K562 (cell line): ENCODE measurements around the gene LDAH. TPM values are rescaled to one million over a fixed set of nuclear protein-coding genes. Genes with fewer than 3 reads are reported as not detected.

Source experiments
- ATAC-seq: fragments of 200-7000 bp; cut with Tn5 transposase; 3 replicates; pipeline ENCODE4 v1.9.1; 2020; ENCODE audit warnings: moderate library complexity
- BruUV-seq: library from RNA; stranded (reverse); fragments of 400-500 nt; replicated peaks from 2 replicates; lab custom pipeline; 2021; lab: Mats Ljungman, UMichigan
- CTCF ChIA-PET: fragments of 300-600 bp; formaldehyde crosslinking; extraction: SDS; loops from one replicate; lab custom pipeline; 2021; ENCODE audit warnings: low intra/inter-chr PET ratio; lab: Yijun Ruan, JAX
- POLR2A ChIA-PET: fragments of 300-600, 350-650 bp; sonication (Branson Sonifier 250); formaldehyde crosslinking; extraction: SDS; loops from one replicate; lab custom pipeline; 2021; ENCODE audit warnings: antibody characterized with exemption, inconsistent platforms; lab: Yijun Ruan, JAX
- DNase-seq, 4 experiments: peaks; one replicate each; pipeline versions ENCODE4 v3.0.0 to v3.0.0-alpha.2; 2011 to 2018; ENCODE audit warnings: low spot score in 3 of 4, mixed read lengths in 3 of 4; ENCODE audit errors: extremely low read depth in 1 of 4
- FAIRE-seq: peaks from 2 replicates; lab custom pipeline; 2011; peaks lifted over from hg19 to GRCh38; lab: Jason Lieb, UNC
- H2AFZ ChIP-seq: 2 replicates; pipeline ENCODE4 v1.6.0; 2011; ENCODE audit warnings: low read depth, low read length, control low read depth, inconsistent platforms
- H3K27ac ChIP-seq: fragments of 200-600 bp; 3 replicates; pipeline ENCODE4 v1.8.0; 2011; ENCODE audit warnings: low read depth, mild to moderate bottlenecking, control low read depth, inconsistent platforms, low read length, moderate library complexity, mixed read lengths; ENCODE audit errors: extremely low read depth
- H3K27me3 ChIP-seq, 2 experiments: fragments of 300-600 bp in 1 of 2; 2 replicates in 1 of 2; 3 replicates in 1 of 2; pipeline versions ENCODE4 v1.6.0 to v1.8.0; 2011; ENCODE audit warnings: inconsistent platforms in 2 of 2, low read length in 2 of 2, mild to moderate bottlenecking in 1 of 2, mixed read lengths in 1 of 2, moderate library complexity in 1 of 2; ENCODE audit not compliant: control insufficient read depth in 2 of 2, insufficient read depth in 2 of 2
- H3K36me3 ChIP-seq: fragments of 300-600 bp; 3 replicates; pipeline ENCODE4 v1.8.0; 2011; ENCODE audit warnings: mild to moderate bottlenecking, low read length, inconsistent platforms; ENCODE audit not compliant: control insufficient read depth, insufficient read depth
- H3K4me1 ChIP-seq, 2 experiments: fragments of 200-600 bp in 1 of 2; replicated peaks in 1 of 2; 2 replicates in 1 of 2; 3 replicates in 1 of 2; pipeline versions ENCODE4 v1.5.1 to v1.8.0; 2011; ENCODE audit warnings: inconsistent platforms in 2 of 2, low read length in 2 of 2, mild to moderate bottlenecking in 1 of 2, mixed read lengths in 1 of 2, moderate library complexity in 1 of 2; ENCODE audit not compliant: control insufficient read depth in 2 of 2, insufficient read depth in 2 of 2
- H3K4me2 ChIP-seq: 2 replicates; pipeline ENCODE4 v1.6.1; 2011; ENCODE audit warnings: low read length, control low read depth, inconsistent platforms, mixed read lengths; ENCODE audit not compliant: insufficient read depth
- H3K4me3 ChIP-seq: fragments of 200-600 bp; sonication (generic), shearing (Covaris generic); 2 replicates; pipeline ENCODE4 v1.5.1; 2016; ENCODE audit warnings: control low read depth, inconsistent platforms
- H3K79me2 ChIP-seq: fragments of 200-600 bp; 3 replicates; pipeline ENCODE4 v1.8.0; 2011; ENCODE audit warnings: low read length, inconsistent platforms; ENCODE audit not compliant: control insufficient read depth, insufficient read depth
- H3K9ac ChIP-seq, 2 experiments: 2 replicates each; pipeline versions ENCODE4 v1.6.0 to v1.6.1; 2011; ENCODE audit warnings: low read depth in 2 of 2, low read length in 2 of 2, control low read depth in 1 of 2, inconsistent platforms in 1 of 2, mild to moderate bottlenecking in 1 of 2, mixed read lengths in 1 of 2; ENCODE audit not compliant: insufficient read depth in 1 of 2
- H3K9me1 ChIP-seq: one replicate; pipeline ENCODE4 v1.6.0; 2011; ENCODE audit warnings: inconsistent platforms, mild to moderate bottlenecking, low read length, moderate library complexity; ENCODE audit not compliant: control insufficient read depth, insufficient read depth
- H3K9me3 ChIP-seq: replicated peaks from 2 replicates; pipeline ENCODE4 v1.5.1; 2011; ENCODE audit warnings: low read depth, low read length, inconsistent platforms; ENCODE audit not compliant: control insufficient read depth, insufficient read depth
- H4K20me1 ChIP-seq: replicated peaks from 2 replicates; pipeline ENCODE4 v1.6.1; 2011; ENCODE audit warnings: low read length, inconsistent platforms, mixed read lengths; ENCODE audit not compliant: control insufficient read depth, insufficient read depth
- CBFA2T2 ChIP-seq: fragments of 450-650 bp; conservative IDR thresholded peaks from 2 replicates; pipeline ENCODE4 v1.6.1; 2017; ENCODE audit warnings: mild to moderate bottlenecking
- ETV5 ChIP-seq: sonication (generic); formaldehyde crosslinking; IDR thresholded peaks from 2 replicates; pipeline ENCODE4 v1.4.0; 2020; ENCODE audit warnings: low read depth, mild to moderate bottlenecking, missing genetic modification reagents
- FOS ChIP-seq: IDR thresholded peaks from 3 replicates; pipeline ENCODE4 v1.6.1; 2011; ENCODE audit not compliant: insufficient read length; ENCODE audit errors: extremely low read depth
- FOSL1 ChIP-seq: fragments of 200-800 bp; sonication (Bioruptor generic); conservative IDR thresholded peaks from 2 replicates; pipeline ENCODE4 v1.6.1; 2016; ENCODE audit warnings: missing genetic modification characterization, missing compliant biosample characterization
- GTF2A2 ChIP-seq: IDR thresholded peaks from 2 replicates; pipeline ENCODE4 v1.6.1; 2016; ENCODE audit warnings: mild to moderate bottlenecking, missing genetic modification characterization, missing compliant biosample characterization
- KDM2B ChIP-seq: fragments of 250-450 bp; sonication (Bioruptor Pico); IDR thresholded peaks from 2 replicates; pipeline ENCODE4 v1.8.0; 2021; ENCODE audit warnings: mild to moderate bottlenecking, moderate library complexity
- NFYB ChIP-seq: IDR thresholded peaks from 2 replicates; pipeline ENCODE4 v1.6.1; 2011; ENCODE audit warnings: mild to moderate bottlenecking, moderate library complexity; ENCODE audit not compliant: insufficient read length; ENCODE audit errors: extremely low read depth
- POLR2B ChIP-seq: fragments of 450-650 bp; IDR thresholded peaks from 2 replicates; pipeline ENCODE4 v1.6.1; 2018; ENCODE audit warnings: low read depth; ENCODE audit not compliant: partially characterized antibody
- SREBF1 ChIP-seq: fragments of 150-350 bp; IDR thresholded peaks from 2 replicates; pipeline ENCODE4 v1.6.1; 2014; ENCODE audit warnings: antibody characterized with exemption, low read depth, low read length, borderline replicate concordance
- TCF15 ChIP-seq: fragments of 250-450 bp; sonication (Bioruptor Pico); IDR thresholded peaks from 2 replicates; pipeline ENCODE4 v1.8.0; 2022; ENCODE audit warnings: moderate library complexity, mild to moderate bottlenecking, inconsistent platforms
- ZBTB12 ChIP-seq: fragments of 250-450 bp; sonication (Bioruptor Pico); IDR thresholded peaks from 2 replicates; pipeline ENCODE4 v1.4.0; 2020
- ZBTB2 ChIP-seq: fragments of 450-650 bp; IDR thresholded peaks from 2 replicates; pipeline ENCODE4 v1.6.1; 2016; ENCODE audit warnings: antibody characterized with exemption
- ZNF140 ChIP-seq: fragments of 250-450 bp; sonication (Bioruptor Pico); IDR thresholded peaks from 2 replicates; pipeline ENCODE4 v1.8.0; 2021; ENCODE audit warnings: moderate library complexity, mild to moderate bottlenecking, inconsistent platforms
- ZNF165 ChIP-seq: fragments of 250-450 bp; sonication (Bioruptor Pico); IDR thresholded peaks from 2 replicates; pipeline ENCODE4 v1.4.0; 2020; ENCODE audit warnings: borderline replicate concordance
- ZNF316 ChIP-seq: fragments of 450-650 bp; IDR thresholded peaks from 2 replicates; pipeline ENCODE4 v1.6.1; 2016
- ZNF324 ChIP-seq: fragments of 250-450 bp; sonication (Bioruptor Pico); IDR thresholded peaks from 2 replicates; pipeline ENCODE4 v1.4.0; 2020; ENCODE audit warnings: mild to moderate bottlenecking
- ZNF695 ChIP-seq: fragments of 450-650 bp; formaldehyde crosslinking; IDR thresholded peaks from 2 replicates; pipeline ENCODE4 v1.4.0; 2020; ENCODE audit warnings: mild to moderate bottlenecking, moderate library complexity
- ZNF77 ChIP-seq: fragments of 250-450 bp; sonication (Bioruptor Pico); IDR thresholded peaks from 2 replicates; pipeline ENCODE4 v1.5.0; 2020
- WGBS: fragments of 100-300 bp; shearing (Covaris generic); methylation state at CpG from one replicate; pipeline ENCODE4 v1.1.6; 2016; ENCODE audit warnings: low coverage, mixed read lengths; ENCODE audit not compliant: insufficient coverage; ENCODE audit errors: missing lambda C conversion rate; 5-methylcytosine and 5-hydroxymethylcytosine counted together
- in situ Hi-C: fragments of 300-500 bp; cut with MboI; formaldehyde crosslinking; loops from 4 replicates; pipeline ENCODE4 v1.15.0; 2018; ENCODE audit warnings: inconsistent platforms, mixed read lengths
- intact Hi-C: fragments of 100-400 bp; cut with micrococcal nuclease; formaldehyde crosslinking; loops from 2 replicates; pipeline ENCODE4 v1.14.2; 2022
- polyA plus RNA-seq, 8 experiments: library from polyadenylated mRNA; depleted of rRNA in 4 of 8; stranded (reverse) in 5 of 8; unstranded in 3 of 8; fragments of >200 nt; fragmentation: Nextera tagmentation in 2 of 8; fragmentation: Illumina TruSeq in 1 of 8; extraction: Ambion mirVana in 2 of 8; extraction: Trizol in 1 of 8; gene quantifications; 2 replicates each; pipeline versions ENCODE4 v1.2.1 to v1.2.3, GENCODE V29; 2011 to 2014; ENCODE audit warnings: inconsistent platforms in 1 of 8, missing spikeins in 1 of 8
- total RNA-seq, 7 experiments: library from RNA; depleted of rRNA in 6 of 7; stranded (reverse); fragments of >200 nt in 6 of 7; fragmentation: Illumina TruSeq in 2 of 7; extraction: Trizol in 2 of 7; gene quantifications; 2 replicates each; pipeline versions ENCODE4 v1.2.1 to v1.2.3, GENCODE V29; 2011 to 2021; ENCODE audit warnings: low replicate concordance in 1 of 7

The LDAH gene
- total and polyA plus RNA-seq, 9 of the 15 experiments (the other 6 are each of a cell fraction or from before 2014, with no cell fraction given): 22.3 to 60.1 (median 40.0) TPM

GRCh38 chr2:20836521-20836920, 13.6 kb upstream of the LDAH start:
- H3K9me3 ChIP-seq: no peaks in the 10 kb centered on the region
- ChIA-PET CTCF (no interaction called here), POLR2A (interaction anchor here (0.7 kb wide), 1 partner anchor 12 kb away, joined by 3 read pairs; no protein-coding TSS in a partner anchor)
- peaks cover 0 to 5% of the 10 kb centered on the region in 2 experiments; a peak in 2 of 5 replicates for H3K4me1 ChIP-seq
- intact Hi-C loops: no loop called here
- no peak overlapping the region for H2AFZ ChIP-seq
- no peaks in the 10 kb centered on the region for H3K9me1 ChIP-seq
- H3K27ac ChIP-seq: no peak overlapping the region
- no peaks in the 10 kb centered on the region; a peak in 1 of 5 replicates for H3K27me3 ChIP-seq
- H3K4me3 ChIP-seq: no peak overlapping the region
- H3K79me2 ChIP-seq: no peaks in the 10 kb centered on the region
- no peaks in the 10 kb centered on the region for H3K36me3 ChIP-seq
- FAIRE-seq (no peak), ATAC-seq (no peak), DNase-seq (no peak)
- no peak overlapping the region for H3K9ac ChIP-seq
- 0% methylated on average over 1 of the region's 1 CpG for WGBS
- H4K20me1 ChIP-seq: no peaks in the 10 kb centered on the region
- TF ChIP-seq CBFA2T2 (no peak), SREBF1 (no peak), ZNF695 (CRISPR knock-in tag) (no peak), ZBTB12 (CRISPR knock-in tag) (no peak), FOS (no peak), NFYB (no peak), KDM2B (CRISPR knock-in tag) (no peak), ZNF324 (no peak), FOSL1 (tag) (no peak), TCF15 (CRISPR knock-in tag) (no peak), ZBTB2 (no peak), GTF2A2 (tag) (no peak), ZNF316 (no peak), POLR2B (no peak), ZNF77 (CRISPR knock-in tag) (no peak), ZNF140 (no peak), ZNF165 (no peak), ETV5 (CRISPR knock-in tag) (no peak)
- TF ChIP-seq, all 486 proteins: peak for 0
- in situ Hi-C loops: no loop called here
- BruUV-seq: no TSS peak
- H3K4me2 ChIP-seq: no peak overlapping the region
